Measurements from ENCODE around the gene ZWILCH.
"Not testable (repeated sequence)": the region's sequence is repeated elsewhere in the genome, so short reads cannot be mapped to it uniquely, and the experiment has no call there.

ZWILCH gene

DNA sequence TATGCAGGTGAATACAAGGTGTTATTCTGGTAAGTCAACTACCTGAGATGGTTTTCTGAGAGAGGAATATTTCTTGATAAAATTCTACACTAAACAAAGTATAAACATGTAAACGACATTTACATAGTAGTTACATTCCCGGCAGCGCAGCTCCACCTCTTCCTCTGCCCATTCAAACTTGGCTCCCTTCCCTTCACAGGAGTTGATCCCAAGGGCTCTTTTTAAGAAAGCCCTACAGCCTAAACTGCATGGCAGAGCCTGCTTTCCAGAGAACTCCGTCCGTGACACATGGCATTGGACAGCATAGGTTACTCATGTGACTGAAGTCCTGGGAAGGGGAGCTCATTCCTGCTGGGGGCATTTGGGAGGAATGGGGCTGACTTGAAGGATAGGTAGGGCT, 82.6 kb downstream of the ZWILCH start:
- no peaks in the 10 kb centered on the region for H3K36me3 ChIP-seq (replicated peaks; ENCODE audit: insufficient read depth, low read length)
- H3K79me2 ChIP-seq (ENCODE audit: low read length) = no peaks in the 10 kb centered on the region
- no peaks in the 10 kb centered on the region for H3F3A ChIP-seq (ENCODE audit: insufficient read depth, low read length)
- H3K9ac ChIP-seq (ENCODE audit: low read length) = no peak overlapping the region
- no peak overlapping the region for H3K27ac ChIP-seq (ENCODE audit: low read length)
- H3K4me1 ChIP-seq (ENCODE audit: low read length) = no peaks in the 10 kb centered on the region
- H3K9me3 ChIP-seq (replicated peaks; ENCODE audit: insufficient read depth, low read length) = no peaks in the 10 kb centered on the region
- no peak overlapping the region for H2AFZ ChIP-seq (ENCODE audit: low read length)
- H3K9me2 ChIP-seq (replicated peaks; ENCODE audit: insufficient read depth, low read length) = no peaks in the 10 kb centered on the region
- no peak overlapping the region for H3K4me2 ChIP-seq (ENCODE audit: low read depth, low read length)
- H3K27me3 ChIP-seq (replicated peaks; ENCODE audit: insufficient read depth, low read length) = no peaks in the 10 kb centered on the region
- DNase-seq = no peak
- TF ChIP-seq EZH2phosphoT487 (IDR thresholded peaks at IDR 0.05; ENCODE audit: low read length) = no peak
- TF ChIP-seq EZH2 (optimal IDR thresholded peaks at IDR 0.05; ENCODE audit: low read depth, low read length) = no peak
- TF ChIP-seq, protein P1, sequence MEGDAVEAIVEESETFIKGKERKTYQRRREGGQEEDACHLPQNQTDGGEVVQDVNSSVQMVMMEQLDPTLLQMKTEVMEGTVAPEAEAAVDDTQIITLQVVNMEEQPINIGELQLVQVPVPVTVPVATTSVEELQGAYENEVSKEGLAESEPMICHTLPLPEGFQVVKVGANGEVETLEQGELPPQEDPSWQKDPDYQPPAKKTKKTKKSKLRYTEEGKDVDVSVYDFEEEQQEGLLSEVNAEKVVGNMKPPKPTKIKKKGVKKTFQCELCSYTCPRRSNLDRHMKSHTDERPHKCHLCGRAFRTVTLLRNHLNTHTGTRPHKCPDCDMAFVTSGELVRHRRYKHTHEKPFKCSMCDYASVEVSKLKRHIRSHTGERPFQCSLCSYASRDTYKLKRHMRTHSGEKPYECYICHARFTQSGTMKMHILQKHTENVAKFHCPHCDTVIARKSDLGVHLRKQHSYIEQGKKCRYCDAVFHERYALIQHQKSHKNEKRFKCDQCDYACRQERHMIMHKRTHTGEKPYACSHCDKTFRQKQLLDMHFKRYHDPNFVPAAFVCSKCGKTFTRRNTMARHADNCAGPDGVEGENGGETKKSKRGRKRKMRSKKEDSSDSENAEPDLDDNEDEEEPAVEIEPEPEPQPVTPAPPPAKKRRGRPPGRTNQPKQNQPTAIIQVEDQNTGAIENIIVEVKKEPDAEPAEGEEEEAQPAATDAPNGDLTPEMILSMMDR (IDR thresholded peaks at IDR 0.05; ENCODE audit: low read length) = no peak
- no peaks in the 10 kb centered on the region for H4K20me1 ChIP-seq (ENCODE audit: insufficient read depth, low read length)
- no peak overlapping the region for H3K4me3 ChIP-seq (ENCODE audit: low read length)

DNA sequence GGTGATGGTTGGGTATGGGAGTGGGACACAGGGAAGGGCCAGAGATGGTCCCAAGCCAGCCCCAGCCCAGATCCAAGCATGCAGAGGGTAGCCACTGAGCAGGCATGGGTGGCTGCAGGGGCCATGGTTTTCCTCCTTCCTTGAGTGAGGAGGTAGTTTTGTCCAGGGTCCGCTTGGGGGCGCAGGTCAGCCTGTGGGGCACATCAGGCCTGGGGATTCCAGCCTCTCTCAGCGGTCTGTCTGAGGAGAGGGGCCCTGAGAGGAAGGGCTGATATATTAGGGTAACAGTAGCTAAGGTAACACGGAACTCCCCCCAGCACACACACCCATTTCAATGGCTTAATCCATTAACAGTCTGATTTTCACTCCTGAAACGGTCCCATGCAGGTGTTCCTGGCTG, 83.4 kb downstream of the ZWILCH start:
- TF ChIP-seq EZH2phosphoT487 (IDR thresholded peaks at IDR 0.05; ENCODE audit: low read length) = no peak
- TF ChIP-seq, protein P1 (IDR thresholded peaks at IDR 0.05; ENCODE audit: low read length) = peak; percentile 37
- Histone ChIP-seq H4K20me1 (ENCODE audit: insufficient read depth, low read length) (no peaks in the 10 kb centered on the region), H3K27me3 (replicated peaks; ENCODE audit: insufficient read depth, low read length) (no peaks in the 10 kb centered on the region), H3K4me1 (ENCODE audit: low read length) (no peaks in the 10 kb centered on the region), H3K36me3 (replicated peaks; ENCODE audit: insufficient read depth, low read length) (no peaks in the 10 kb centered on the region), H3K9me3 (replicated peaks; ENCODE audit: insufficient read depth, low read length) (no peaks in the 10 kb centered on the region), H3K27ac (ENCODE audit: low read length) (no peak overlapping the region), H3F3A (ENCODE audit: insufficient read depth, low read length) (no peaks in the 10 kb centered on the region), H3K4me2 (ENCODE audit: low read depth, low read length) (peak overlapping the region; percentile 20; the same call in 1 of the 2 replicates), H3K4me3 (ENCODE audit: low read length) (no peak overlapping the region), H2AFZ (ENCODE audit: low read length) (0 out of 2 replicates have a peak overlapping the region, but pooled peaks have one; percentile 14), H3K9ac (ENCODE audit: low read length) (no peak overlapping the region), H3K79me2 (ENCODE audit: low read length) (no peaks in the 10 kb centered on the region), H3K9me2 (replicated peaks; ENCODE audit: insufficient read depth, low read length) (no peaks in the 10 kb centered on the region)
- DNase-seq = no peak

DNA sequence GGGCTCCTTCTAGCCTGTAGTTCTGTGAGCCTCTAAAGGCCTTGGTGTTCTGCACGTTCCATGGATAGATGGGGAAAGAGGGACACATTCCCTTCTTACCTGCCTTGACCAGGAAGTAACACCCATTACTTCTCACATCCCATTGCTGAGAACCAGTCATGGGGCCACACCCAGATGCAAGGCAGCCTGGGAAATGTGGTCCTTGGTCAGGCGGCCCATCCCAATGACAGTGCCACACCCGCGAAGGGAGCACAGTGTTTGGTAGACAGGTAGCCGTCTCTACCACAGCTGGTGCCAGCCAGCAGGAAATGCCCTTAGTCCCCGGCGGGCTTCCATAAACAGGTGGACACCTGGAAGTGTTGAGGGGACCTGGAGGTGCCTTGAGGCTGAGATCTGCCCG, 83.8 kb downstream of the ZWILCH start:
- no peak for DNase-seq
- Histone ChIP-seq H3K27me3 (replicated peaks; ENCODE audit: insufficient read depth, low read length) (no peaks in the 10 kb centered on the region), H3K9ac (ENCODE audit: low read length) (no peak overlapping the region), H3K27ac (ENCODE audit: low read length) (no peak overlapping the region), H3F3A (ENCODE audit: insufficient read depth, low read length) (no peaks in the 10 kb centered on the region), H3K4me2 (ENCODE audit: low read depth, low read length) (peak overlapping the region; percentile 20; the same call in 1 of the 2 replicates), H3K4me3 (ENCODE audit: low read length) (no peak overlapping the region), H3K9me3 (replicated peaks; ENCODE audit: insufficient read depth, low read length) (no peaks in the 10 kb centered on the region), H3K4me1 (ENCODE audit: low read length) (no peaks in the 10 kb centered on the region), H4K20me1 (ENCODE audit: insufficient read depth, low read length) (no peaks in the 10 kb centered on the region), H3K9me2 (replicated peaks; ENCODE audit: insufficient read depth, low read length) (no peaks in the 10 kb centered on the region), H3K79me2 (ENCODE audit: low read length) (no peaks in the 10 kb centered on the region), H3K36me3 (replicated peaks; ENCODE audit: insufficient read depth, low read length) (no peaks in the 10 kb centered on the region), H2AFZ (ENCODE audit: low read length) (0 out of 2 replicates have a peak overlapping the region, but pooled peaks have one; percentile 14)
- no peak for TF ChIP-seq EZH2 (optimal IDR thresholded peaks at IDR 0.05; ENCODE audit: low read depth, low read length)
- TF ChIP-seq EZH2phosphoT487 (IDR thresholded peaks at IDR 0.05; ENCODE audit: low read length) = no peak

GRCh38 chr15:66589429-66589828, 84.3 kb downstream of the ZWILCH start:
- H2AFZ ChIP-seq (ENCODE audit: low read length); H3K9ac ChIP-seq (ENCODE audit: low read length); H3K4me1 ChIP-seq (ENCODE audit: low read length); H3K9me2 ChIP-seq (replicated peaks; ENCODE audit: insufficient read depth, low read length); H3K36me3 ChIP-seq (replicated peaks; ENCODE audit: insufficient read depth, low read length); H3K79me2 ChIP-seq (ENCODE audit: low read length); H3K27me3 ChIP-seq (replicated peaks; ENCODE audit: insufficient read depth, low read length); H3K9me3 ChIP-seq (replicated peaks; ENCODE audit: insufficient read depth, low read length); H3K27ac ChIP-seq (ENCODE audit: low read length); H3K4me3 ChIP-seq (ENCODE audit: low read length); DNase-seq; H4K20me1 ChIP-seq (ENCODE audit: insufficient read depth, low read length); H3K4me2 ChIP-seq (ENCODE audit: low read depth, low read length); H3F3A ChIP-seq (ENCODE audit: insufficient read depth, low read length): not testable (repeated sequence)
